Stimulated activated CD8-positive, alpha-beta memory T cell treated with anti-CD3 and anti-CD28 coated beads, Interleukin-4, amount 100 ng/mL, for 4 hours (primary cell): ENCODE measurements around the gene A4GNT.
"Not testable (repeated sequence)": the region's sequence is repeated elsewhere in the genome, so short reads cannot be mapped to it uniquely, and the experiment has no call there.

Experiments
- DNase-seq, 2 donors: peaks; one replicate each; pipeline ENCODE4 v3.0.0-alpha.2; 2020; ENCODE audit warnings: low read depth in 2 of 2, low spot score in 1 of 2

A4GNT gene

DNA sequence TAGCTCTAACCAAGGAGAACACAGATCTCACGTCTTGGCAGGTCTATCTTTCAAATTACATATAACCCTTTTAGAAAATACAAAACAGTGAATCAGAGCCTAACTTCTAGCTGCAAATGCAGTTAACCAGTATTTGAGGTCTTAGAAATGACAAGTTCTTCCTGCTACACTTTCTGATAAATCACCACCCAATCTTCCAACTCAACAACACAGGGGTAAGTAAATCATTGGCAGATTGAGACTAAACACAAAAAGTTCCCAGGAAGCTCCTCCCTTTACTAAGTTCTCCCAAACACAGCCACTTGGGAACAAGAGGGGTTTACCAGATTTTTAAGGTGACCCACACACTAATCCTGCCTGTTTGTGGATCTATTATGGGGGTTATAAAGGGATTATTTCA is at the start of gene A4GNT:
Gene A4GNT, minus strand, starts transcription at position 152 of the 400 bp plus-strand sequence. CDS start 1,134 bp downstream, outside the sequence.
- DNase-seq, result no peak

DNA sequence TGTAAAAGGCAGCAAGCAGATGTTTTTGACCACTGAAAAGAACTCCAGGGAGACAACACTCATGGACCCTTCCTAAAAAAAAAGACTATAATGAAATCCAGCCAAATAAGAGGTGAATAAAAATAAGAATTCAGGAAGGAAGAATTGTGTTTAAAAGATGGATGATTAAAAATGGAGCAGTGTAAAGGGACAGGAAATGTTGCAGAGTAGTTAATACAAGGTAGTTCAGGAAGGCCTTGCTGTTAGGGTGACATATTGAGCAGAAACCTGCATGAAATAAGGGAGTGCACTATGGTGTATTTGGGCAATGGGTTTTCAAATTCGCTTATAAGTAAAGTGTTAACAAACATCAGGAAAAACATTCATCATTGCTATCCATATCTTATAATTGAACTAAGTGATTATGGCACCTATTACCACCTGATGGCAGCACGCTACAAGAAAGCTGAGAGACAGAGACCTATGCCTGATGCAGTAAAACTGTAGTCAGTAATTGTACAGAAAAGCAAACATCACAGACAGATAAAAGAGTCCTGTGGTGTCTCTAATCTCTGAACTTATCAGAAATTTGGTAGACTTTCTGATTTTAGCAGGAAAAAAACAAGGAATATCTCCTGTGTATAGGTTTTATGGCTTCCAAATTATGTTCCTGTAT is 48.3 kb upstream of the A4GNT start:
- DNase-seq, result no peak

DNA sequence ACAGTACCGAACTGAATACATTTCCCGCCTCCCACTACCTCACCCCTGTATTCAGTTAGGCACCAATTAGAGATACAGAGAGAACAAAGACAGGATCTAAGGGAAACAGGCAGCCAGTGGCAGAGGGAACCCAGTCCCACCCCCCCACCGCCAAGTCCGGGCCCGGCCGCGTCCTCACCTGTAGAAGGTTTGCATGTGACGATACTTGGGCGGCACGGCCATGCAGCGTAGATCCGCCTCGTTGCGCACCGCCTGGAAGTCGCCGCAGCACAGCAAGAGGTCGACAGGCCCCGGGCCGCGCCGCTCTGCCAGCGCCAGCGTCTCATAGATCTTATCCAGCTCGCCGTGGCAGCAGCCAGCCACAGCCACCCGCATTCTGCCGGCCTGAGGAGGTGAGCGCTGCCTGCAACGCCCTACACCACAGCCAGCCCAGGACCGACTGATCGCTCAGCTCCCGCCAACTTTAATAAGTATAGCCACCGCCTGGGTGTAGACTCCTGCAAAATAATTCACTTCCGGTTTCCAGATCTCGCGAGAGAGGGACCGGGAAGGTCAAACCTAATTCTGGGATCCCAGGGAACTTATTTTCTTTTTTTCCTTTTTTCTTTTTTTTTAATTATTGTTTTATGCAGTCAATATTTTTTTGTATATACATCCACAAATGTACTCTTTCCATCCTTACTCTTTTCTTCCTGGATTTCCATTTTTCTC is 42.4 kb upstream of the A4GNT start, which contains the start of gene DBR1:
Gene DBR1, minus strand, starts transcription at position 501 of the 711 bp plus-strand sequence. Its CDS starts 126 bp downstream, at position 375.
- peak; percentile 31 to 43 for DNase-seq

DNA sequence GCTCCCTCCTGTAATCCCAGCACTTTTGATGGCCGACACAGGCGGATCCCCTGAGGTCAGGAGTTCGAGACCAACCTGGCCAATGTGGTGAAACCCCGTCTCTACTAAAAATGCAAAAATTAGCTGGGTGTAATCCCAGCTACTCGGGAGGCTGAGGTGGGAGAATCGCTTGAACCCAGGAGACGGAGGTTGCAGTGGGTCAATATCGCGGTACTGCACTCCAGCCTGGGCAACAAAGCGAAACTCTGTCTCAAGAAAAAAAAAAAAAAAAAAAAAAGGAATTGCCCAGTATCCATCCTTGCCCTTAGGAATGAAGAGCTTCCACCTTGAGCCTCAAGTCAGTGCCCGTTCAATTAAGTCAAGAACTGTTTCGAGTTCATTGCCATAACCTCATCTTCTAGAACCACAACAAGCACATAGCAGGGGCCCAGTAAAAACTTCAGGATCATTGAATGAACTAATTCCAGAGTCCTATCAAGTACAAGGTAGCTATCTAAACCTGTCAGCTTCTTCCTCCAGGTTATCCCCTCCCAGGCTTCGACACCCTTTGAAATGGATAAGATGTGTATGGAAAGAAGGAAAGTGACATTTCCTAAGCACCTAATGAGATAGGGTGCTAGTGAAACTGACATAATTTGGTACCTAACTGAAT is 41.7 kb upstream of the A4GNT start:
- no peak for DNase-seq

DNA sequence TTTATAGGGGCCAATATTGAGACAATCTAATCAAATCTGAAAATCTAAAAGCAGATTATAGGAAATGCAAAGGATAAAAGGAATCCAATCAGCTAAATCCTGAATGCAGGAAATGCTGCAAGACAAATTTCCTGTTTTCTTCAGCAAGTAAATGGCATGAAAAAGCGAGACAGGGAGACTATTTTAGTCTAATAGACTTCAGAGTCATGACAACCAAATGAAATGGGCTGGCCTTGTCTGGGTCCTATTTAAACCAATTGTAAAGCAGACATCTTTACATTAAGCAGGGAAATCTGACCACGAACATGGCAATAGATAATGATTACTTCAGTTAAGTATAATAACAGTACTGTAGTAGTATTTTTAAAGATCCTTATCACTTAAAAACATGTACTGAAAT is 40.4 kb upstream of the A4GNT start:
- no peak for DNase-seq

DNA sequence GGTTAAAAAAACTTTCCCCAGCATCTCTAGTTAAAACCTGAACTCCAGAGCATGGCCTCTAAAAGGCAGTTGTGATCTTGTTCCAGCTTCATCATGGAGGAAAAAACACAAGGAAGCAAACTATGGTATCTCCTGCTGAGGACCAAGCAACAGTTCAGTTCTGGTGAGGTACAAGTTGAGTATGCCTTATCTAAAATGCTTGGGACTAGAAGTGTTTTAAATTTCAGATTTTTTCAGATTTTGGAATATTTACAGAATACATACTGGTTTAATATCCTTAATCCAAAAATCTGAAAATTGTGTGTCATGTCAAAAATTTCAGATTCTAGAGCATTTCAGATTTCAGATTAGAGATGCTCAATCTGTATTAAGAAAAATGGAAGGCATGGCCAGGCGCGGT is 32.9 kb upstream of the A4GNT start:
- DNase-seq, result no peak

DNA sequence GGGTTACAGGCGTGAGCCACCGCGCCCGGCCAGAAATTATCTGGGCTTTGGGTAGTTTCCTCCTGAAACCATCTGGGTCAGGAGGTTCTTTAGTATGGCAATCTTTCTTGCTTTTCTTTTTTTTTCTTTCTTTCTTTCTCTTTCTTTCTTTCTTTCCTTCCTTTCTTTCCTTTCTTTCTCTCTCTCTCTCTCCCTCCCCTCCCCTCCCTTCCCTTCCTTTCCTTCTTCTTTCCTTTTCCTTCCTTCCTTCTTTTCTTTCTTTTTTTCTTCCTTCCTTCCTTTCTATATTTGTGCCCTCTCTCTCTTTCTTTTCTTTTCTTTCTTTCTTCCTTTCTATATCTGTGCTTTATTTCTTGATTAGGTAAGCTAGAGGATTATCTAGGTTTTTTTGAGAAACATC is 25.6 kb upstream of the A4GNT start:
- no peak for DNase-seq

DNA sequence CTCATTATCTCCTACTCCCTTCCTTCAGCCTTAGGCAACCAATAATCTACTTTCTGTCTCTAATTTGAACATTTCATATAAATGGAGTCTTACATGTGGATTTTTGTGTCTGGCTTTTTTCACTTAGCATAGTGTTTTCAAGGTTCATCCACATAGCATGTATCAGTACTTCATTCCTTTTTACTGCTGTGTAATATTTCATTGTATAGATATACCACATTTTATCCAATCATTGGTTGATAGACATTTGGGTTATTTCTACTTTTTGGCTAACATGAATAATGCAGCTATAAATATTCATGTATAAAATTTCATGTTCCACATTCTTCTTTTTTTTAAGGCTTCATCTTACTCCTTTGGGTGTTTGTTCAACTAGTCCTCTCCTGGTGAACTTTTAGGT is 22.3 kb upstream of the A4GNT start:
- DNase-seq, result no peak

DNA sequence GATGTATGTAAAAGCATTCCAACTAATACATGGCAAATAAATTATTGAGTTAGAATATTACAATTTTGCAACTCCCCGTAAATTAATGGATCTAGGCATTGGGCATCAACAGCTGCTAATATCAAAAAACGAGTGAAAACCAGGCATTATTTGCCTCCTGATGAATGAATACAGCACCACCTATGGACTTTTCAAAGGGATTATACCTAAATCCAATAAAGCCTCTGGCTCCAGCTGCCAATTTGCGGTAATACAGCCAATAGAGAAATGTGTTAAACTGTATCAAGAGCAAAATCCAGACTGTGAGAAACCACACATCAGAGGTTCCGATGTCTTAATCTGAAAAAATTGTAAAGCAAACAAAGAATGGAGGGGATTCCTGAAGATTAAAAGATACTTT is 16.3 kb upstream of the A4GNT start:
- DNase-seq, result no peak

DNA sequence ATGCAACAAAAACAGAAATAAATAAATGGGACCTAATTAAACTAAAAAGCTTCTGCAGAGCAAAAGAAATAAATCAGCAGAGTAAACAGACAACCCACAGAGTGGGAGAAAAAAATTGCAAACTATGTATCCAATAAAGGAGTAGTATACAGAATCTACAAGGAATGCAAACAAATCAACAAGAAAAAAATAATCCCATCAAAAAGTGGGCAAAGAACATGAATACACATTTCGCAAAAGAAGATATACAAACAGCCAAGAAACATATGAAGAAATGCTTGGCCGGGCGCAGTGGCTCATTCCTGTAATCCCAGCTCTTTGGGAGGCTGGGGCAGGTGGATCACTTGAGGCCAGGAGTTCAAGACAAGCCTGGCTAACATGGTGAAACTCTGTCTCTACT is 10.0 kb upstream of the A4GNT start:
- DNase-seq, result not testable (repeated sequence)

DNA sequence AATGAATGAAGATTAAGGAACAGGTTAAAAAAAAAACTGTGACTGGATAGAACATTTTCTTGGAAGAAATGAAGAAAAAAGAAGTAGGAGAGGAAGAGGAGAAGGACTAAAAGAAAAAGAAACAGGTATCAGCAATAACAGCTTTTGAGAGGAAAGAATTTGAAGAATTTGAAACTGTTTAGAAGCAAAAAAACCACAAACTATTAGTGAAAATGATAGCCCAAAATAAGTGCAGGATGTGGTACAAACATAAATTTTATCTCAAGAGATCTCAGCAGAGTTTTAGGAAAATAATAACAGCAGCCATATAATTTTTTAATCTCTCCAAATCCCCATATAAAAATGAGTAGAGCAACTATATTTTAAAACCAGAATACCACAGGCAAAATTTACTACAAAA is 8.8 kb upstream of the A4GNT start:
- no peak for DNase-seq

DNA sequence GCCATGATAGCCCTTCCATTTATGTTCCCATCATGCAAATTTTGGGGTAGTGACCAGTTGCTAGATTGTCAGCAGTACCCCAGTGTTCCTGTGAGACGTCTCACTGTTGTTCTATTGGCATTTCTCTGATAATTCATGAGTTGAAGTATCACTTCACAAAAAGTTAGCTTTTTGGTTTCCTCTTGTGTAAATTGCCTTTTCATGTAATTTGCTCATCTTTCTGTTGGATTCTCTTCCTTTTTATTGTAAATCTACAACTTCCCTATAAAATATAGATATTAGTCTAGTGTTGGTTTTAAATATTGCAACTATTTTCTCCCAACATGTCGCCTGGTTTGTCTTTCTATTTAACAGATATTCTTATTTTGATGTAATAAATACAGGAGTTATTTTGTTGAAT is 7.5 kb upstream of the A4GNT start:
- DNase-seq, result no peak

DNA sequence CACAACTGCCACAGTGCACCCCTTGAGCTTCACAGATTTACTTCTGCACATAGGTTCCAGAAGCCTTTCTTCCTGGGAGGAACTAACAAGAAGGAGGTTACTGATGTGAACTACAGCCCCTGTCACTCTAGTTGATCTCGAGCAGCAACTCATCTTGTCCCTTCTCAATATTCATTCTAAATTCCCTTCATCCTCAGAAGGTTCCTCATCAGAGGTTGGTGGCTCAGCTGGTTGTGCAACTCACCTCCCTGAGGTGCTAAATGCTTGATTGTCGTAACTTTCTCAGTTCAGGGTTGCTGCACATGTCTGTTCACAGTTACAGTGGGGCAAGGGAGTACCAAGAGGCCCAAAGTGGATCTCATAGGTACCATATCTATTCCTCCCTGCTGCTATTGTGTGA is 5.7 kb upstream of the A4GNT start:
- DNase-seq, result no peak

DNA sequence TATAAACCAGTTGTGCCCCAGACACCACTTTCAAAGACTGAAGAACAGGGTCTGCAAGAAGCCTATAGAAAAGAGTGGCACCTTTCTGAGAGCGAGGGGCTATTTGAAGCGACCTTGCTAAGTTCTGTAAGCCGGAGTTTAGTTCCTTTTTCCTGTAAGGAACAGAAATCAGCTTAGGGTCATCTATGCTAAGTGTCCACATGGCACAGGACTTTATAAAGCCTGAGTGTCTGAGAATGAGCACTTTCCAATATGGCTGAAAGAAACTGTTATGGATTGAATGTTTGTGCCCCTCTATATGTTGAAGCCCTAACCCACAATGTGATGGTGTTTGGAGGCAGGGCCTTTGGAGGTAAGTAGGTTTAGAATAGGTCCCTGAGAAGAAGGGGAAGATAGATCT is 4.0 kb upstream of the A4GNT start:
- DNase-seq, result no peak

DNA sequence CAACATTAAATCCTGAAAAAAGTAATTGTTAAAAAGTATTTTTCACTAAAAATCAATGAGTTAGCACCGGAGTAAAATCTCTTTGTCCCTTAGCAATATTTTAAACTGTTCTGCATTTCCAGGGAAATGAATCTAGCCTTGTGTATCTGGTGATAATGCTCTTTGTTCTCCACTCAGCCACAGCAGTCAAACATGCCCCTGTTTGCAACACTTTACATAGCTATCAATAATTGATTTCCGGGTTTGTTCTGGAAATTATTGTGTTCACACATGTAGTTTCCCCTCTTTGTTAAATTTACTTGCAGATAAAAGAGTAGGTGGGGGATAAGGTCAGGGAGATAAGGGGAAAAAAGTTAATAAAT is 3.6 kb upstream of the A4GNT start:
- no peak for DNase-seq

DNA sequence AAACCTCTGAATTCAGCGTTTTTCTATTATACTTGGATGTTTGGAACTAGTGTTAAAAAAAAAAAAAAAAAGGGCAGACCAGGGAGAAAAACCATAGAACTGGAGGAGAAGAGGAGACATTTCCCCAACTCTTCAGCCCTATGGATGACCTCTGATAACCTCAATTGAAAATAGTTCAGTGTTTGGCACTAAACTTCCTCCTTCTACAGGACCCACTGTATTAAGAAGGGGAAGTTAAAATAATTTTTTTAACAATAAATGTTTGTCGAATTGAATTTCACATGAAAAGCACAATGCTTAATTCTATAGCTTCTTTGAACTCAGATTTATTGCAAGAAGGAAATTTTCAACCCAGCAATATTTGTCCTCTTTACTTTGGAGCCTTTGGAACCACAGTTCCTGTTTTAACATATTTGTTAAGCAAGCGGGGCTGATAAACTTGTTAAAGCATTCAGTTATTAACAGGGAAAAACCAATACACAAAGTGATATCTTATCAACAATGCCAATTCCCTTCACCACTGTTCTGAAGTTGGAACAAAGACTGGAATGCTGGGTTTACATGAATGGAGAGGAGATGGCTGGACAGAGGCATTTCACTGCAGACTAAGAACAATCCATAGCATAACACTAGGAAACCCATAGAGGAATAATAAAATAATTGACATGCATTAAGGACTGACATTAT is 3.1 kb upstream of the A4GNT start:
- DNase-seq, result no peak

DNA sequence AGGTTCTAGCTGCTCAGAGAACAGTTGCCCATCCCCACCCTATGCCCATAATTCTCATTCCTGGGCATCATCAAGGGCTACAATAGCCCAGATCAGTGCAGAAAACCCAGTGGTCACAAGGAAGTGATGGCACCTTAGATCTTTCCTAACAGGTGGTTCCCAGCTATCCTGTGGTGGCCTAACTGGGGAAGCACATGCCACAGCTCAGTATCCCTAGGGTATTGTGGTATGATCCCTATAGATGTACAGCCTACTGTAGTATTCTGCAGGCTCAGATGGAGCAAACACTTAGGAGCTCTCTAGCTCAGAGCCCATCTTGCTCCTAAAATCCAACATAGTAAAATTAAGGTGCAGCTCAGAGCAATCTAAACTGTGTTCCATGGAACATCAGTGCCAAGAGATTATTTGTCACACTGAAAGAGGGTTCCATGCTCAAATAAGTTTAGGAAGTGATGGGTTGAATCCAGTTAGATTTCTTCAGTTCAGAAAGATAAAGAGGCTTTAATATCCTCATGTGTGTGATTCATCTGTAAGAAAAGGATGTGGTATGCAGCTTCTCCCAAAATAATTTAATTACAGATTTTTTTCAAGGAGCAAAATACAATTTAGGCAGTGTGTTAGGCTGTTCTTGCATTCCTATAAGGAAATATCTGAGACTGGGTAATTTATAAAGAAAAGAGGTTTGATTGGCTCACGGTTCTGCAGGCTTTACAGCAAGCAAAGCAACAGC is 4.4 kb downstream of the A4GNT start:
- no peak for DNase-seq

DNA sequence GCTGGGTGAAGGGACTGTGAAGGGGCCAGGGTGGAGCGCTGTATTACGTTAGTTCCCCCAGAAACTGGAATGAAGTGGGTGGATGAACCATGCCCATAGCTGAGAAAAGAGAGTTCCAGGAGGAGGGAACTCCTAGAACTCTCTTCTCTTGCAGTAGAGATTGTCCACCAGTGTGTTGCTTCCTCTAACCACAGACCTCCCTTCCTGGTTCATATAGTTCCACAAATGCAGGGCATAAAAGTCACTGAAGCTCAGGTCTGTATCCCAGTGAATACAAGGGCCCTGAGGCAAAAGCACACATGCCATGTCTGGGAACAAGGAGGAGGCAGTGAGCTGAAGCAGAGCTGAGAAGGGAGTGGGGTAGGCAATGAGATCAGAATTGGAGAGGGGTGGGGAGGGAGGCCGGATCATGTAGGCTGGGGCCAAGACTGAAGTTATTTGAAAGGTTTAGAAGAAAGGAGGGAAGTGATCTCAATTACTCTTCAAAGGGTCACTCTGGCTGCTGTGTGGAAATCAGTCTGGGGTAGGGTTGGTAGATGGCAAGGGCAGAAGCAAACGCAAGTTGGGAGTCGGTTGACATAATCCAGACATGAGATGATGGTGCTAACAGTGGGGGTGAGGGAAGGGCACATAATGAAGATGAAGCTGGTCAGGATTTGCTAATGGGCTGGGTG is 6.5 kb downstream of the A4GNT start:
- no peak for DNase-seq

DNA sequence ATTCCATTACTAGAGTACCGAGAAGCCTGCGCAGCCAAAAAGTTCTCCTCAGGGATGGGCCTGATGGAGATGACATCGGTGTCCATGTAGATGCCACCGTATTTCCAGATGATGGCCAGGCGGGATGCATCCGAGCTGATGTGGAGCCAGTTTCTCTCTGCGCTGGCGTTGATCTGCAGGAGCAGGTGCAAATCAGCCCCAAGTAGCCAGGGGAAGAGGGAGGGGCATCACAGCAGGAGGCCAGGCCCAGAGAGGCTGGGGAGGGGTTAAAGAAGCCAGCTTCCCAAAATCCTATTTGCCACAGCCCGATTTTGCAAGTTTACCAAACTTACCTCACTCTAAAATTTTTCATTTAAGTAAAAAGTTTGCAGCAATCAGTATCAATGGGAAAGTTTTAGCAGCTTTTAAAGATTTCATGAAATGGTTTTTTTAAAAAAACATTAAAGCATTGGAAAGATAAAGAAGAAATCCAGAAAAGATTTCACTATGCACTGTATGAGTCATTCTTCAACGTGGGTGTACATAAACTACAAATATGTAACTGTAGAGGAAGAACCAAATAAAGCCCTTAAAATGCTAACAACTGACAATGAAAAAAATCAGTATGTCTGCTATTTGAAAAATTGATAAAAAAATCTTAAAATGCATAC is 7.4 kb downstream of the A4GNT start:
- no peak for DNase-seq

DNA sequence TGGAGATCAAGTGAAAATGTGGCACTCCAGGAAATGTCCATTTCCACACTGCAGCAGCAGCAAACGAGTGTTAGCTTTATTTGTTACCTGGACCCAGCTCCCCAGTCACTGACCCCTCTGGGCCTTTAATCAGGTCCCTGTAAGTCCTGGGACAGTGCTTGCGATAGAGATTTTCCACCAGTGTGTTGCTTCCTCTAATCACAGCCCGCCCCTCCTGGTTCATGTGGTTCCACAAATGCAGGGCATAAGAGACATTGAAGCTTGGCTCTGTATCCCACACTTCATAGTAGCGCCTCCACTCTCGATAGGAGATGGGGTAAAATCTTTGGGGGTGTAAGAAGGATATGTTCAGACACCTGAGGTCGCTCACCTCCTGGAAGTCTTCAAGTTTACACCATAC is 8.0 kb downstream of the A4GNT start:
- DNase-seq, result no peak
